GM19025 (cell line): Measurements from ENCODE around the gene TMEM183A.

Experiments
- ATAC-seq: cut with Tn5 transposase; IDR thresholded peaks from one replicate; pipeline ENCODE4 v1.9.1; 2021; ENCODE audit warnings: mild to moderate bottlenecking, low read depth, moderate library complexity; ENCODE audit not compliant: unreplicated experiment

Gene TMEM183A

DNA sequence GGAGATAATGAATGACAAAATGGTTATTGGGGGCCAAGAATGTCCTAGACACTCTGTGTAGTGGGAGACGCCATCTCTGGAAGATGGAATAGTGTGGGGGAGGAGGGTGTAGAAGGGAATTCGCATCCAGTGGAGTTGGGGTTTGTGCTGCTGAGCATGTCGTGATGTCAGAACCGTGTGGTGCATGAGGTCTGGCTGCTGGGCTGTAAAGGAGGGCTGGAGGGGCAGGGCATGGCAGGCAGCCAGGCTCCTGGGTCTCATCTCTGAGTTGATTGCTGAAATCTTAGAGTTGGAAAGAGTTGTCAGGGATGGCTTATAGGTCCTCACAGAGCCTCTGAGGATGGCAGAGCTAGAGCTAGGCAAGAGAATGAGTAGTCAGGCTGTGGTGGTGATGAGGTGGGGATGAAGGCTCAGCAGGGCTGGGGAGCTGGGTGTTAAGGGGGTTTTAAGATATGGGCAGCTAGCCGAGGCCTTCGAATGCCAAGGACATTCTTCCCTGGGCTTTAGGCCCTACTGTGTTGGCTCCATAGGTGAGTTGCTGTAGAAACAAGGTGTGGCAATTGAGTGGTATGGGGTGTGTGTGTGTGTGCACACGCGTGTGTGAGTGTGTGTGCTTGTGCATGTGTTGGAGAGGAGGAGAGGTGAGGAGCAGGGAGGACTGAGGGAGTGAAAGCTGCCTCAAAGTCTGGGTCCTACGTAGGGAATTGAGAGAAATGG, 21.1 kb downstream of the TMEM183A start:
- no peak for ATAC-seq

DNA sequence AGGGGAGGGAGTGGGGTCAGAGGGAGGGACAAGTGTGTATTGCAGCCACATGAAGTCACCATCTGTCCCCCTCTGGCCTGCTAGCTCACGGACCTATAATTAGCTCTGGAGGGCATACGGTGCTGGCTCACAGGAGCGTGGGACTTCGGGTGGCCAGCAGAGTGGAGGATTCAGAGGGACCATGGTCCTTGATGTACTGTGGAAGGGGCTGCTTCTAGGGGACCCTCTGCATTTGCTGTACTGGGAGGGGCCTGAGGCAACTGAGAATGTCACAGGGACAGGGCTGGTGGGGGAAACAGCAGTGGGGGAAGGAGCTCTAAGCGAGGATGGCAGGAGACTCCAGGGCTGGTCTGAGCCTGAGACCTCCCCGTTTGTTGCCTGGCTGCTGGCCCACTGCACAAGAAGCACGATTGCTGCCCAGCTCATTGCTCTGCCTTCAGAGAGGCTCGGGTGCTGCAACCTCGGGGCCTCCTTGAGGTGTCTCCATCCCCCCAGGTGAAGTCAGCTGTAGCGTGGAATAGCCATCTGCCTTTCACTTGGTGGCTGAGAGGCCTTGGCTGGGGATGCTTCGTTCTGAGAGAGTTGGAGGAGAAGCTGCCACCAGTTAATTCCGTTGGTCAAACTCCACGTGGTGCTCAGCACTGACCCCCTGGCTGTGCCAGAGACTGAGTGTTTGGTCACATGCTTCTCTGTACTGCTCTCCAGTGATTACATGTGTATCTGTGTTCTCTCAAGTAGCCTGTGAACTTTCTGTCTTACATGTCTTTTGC, 21.8 kb downstream of the TMEM183A start:
- no peak for ATAC-seq

DNA sequence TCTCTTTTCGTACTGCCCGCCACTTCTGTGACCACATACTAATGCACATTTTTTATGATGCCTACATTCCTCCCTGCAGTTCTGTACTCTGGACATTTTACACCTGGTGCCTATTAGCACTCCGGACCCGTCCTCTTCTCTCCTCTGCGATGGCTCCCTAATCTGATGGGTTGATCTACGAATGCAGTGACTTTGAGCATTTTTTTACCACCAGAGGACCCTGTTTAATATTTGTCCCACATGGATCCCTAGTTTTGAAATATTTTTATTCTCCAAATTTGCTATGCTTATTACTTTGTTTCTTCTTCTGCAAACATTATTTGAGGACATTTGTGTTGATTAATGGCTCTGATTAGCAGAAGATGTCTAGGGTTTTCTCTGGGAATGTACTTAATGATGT, 24.3 kb downstream of the TMEM183A start:
- no peak for ATAC-seq

DNA sequence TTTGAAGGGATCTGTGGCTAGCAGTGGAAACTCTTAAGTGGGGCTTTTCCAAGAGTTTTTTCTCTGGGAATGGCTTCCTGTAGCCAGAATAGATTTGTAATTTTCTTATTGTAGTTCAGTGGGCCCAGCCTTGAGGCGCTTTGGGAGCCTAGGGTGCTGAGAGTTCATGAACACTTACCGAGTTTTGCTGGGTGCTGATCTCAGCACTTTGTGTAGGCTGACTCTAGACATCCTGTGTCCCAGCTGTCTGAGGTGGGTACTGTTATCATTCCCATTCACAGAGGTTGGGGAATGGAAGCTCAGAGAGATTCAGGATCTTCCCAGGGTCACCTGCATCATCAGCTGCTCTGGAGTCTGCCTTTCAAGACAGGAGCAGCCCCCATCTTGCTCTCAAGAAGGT, 26.1 kb downstream of the TMEM183A start:
- ATAC-seq, result no peak

DNA sequence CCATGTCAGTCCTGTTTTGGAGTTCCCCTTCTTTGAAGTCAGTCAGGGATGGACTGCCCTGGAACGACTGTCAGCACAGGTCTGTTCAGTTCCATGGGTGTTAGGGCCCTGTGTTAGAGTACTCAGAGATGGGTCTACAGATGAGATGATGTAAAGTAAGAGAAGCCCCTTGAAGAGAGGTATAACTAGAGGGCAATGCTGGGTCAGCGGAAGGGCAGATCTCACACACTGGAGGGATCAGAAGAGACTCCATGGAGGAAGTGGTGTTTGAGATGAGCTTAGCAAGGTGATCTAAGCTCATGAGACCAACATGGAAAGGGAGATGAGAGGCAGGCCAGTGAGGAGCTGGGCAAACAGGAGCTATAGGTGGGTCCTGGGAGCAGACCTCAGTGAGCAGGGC, 26.7 kb downstream of the TMEM183A start:
- ATAC-seq, result no peak

DNA sequence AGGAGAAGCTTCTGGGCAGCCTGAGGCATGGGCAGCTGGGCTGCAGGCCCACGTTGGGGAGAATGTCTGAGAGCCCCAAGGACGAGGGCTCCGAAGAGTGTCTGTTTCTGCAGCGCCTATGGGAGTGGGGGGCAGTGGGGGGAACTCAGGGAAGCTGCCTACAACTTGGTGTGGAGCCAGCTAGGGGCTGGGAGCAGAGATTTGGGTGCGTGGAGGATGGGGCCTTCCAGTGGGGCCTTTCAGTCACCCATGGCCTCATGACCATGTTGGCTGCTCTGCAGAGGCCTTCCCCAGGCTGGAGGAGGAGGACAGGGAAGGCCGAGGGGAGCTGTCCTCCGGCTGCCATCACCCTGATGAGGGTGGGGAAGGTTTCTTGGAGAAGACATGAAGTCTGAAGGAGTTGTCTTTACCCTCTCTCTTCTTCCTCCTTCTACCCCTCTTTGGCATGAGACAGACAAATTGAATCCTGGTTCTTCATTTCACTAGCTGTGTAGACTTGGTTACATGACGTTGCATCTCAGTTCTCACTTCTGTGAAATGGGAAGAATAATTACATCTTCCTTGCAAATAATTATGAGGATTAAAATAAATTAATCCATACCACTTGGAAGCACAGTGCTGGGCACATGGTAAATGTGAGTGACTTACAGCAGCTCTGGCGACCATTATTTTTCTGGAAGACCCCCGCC, 27.4 kb downstream of the TMEM183A start:
- ATAC-seq, result no peak

DNA sequence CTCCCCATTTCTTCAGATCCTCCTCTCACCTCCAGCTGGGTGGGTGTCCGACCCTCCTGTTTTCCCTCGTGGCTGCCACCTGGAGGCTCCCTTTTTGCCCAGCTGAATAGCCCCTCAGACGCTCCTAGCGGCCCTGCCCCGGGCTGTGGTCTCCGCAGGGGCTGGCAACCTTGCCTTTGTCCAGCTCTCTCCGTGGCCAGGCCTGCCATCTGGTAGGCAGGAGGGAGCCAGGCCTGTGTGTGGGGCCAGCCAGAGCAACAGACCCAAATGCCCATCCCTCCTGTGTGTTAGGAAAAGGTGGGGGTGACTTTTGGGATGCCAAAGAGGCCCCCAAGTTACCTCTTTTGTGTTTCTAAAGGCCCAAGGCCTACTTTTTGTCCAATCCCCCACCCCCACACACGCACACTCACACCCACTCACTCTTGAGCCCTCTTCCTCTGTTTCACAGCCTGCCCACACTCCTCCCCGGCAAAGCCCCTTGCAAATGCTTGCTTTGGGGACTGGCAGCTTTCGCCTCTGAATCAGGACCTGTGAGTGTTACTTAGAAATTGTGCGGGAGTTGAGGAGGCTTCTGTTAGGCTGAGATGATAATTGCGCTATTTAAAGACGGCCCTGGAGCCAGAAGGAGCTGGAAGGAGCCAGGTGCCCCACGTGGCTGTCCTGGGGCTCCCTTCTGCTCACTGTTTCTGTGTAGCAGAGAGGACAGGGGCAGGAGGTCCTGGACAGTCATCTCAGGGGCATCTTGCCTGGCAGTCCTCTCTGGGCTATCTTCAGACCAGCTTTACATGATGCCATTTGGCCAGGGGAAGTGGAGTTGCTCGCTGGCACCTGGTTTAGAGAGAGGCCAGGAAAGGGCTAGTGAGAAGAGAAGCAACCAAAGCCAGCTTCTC, 28.2 kb downstream of the TMEM183A start:
- no peak for ATAC-seq

DNA sequence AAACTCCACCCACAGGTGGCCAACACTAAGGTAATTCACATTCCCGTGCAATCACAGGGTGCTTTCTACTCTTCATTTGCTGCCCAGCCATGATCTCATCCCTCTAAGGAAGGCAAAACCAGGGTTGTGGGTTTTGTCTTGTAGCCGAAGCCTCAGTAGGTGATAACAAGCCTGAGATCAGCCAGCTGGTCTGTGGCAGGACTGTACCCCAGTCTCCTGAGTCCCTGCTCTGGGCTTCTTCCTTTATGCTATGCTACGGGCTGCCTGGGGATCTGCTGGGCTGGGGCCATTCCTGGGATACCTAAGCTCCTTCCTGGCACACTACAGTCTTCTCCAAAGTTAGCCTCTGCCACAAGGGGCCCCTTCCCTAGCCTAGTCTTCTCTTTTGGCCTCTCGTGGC, 29.0 kb downstream of the TMEM183A start:
- ATAC-seq, result no peak

DNA sequence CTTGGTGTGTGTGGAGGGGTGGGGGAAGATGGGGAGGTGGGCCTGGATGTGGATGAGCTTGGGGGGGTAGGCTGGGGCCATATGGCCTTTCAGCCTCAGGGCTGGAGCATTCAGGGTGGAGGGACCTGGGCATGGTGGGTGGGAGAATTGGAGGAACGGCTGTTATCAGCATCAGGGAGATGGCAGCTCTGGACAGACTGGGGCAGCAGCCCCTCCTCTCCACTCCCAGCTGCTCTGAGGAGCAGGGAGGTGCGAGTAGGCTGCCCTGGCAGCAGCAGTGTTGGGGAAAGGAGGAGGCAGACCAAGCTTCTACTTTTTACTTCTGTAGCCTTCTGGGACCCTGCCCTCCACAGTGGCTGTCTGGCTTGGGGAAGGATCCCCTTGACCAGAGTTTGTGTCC, 29.4 kb downstream of the TMEM183A start:
- no peak for ATAC-seq

DNA sequence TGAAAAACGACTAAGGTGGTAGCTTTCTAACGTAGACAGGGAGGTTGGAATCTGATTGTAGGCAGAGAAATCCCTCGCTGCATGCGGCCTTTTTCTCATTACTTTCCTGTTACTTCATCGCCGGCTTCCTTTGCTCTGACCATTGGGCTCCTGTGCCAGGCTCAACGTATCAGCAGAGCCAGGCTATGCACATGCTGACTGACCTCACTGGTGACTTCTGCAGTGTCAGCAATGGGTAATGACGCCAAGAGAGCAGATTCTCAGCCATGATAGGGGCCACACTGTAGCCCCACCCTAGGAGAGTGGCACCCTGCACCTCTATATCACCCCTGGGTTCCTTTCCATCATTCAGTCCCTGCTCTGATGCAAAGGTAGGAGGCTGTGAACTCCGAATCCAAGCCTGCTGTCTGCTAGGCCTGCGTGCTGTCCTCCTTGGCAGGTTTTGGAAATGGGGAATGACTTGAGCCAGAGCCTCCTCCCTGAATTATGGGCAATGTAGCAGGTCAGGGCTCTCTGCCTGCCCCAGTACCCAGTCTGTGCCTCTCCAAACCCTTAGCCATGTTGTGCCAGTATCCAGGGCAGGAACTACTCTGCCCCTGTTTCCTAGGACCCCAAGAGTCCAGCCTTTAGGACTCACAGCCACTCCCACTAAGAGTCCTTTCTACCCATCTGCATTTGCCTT, 30.5 kb downstream of the TMEM183A start:
- no peak for ATAC-seq

DNA sequence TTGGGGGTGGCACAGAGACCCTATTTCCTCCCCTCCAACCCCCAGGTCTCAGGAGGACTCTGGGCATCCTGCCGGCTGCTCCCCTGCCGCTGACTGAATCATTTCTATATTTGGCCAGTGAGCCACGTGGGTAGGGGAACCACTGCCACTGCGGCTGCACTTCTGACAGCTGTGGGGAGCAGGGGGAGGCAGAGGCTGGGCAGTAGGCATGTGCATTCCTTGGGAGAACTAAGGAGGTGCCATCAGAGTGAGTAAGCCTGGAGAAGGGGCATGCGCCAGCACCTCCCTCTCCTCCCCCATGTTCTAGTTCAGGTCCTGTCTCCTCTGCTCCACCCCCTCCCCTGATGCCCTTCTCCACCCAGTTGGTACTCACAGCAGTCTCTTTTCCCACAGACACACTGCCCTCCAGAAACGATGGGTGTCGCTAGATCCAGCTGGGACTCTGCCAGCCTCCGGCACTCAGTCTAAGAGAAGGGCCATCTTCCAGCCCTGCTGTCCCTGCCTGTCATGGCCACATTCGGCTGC, 31.1 kb downstream of the TMEM183A start:
- peak; percentile 68 for ATAC-seq

DNA sequence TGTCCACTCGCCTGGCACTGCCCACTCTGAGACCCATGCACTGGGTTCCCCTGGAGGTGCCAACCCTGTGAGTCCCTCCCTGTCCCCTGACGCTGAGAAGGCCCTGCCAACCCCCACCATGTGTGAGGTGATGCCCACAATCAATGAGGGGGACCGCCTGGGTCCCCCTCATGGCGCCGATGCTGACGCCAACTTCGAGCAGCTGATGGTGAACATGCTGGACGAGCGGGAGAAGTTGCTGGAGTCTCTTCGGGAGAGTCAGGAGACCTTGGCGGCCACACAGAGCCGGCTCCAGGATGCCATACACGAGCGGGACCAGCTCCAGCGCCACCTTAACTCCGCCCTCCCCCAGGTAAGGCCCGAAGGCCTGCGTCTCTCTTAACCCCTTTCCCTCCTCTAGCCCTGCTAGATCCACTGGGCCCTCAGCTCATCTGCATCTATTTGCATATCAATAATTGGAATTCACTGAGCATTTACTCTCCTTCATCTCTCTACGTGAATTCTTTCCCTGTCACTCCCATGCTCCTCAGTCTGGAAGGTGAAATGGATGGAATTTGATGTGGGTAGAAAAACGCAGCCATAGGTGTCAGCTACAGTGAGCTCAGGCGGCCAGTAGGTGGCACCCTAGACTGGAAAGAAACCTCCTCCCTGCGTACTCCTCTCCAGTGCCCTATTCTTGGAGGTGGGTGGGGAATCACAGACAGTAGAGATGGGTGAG, 31.9 kb downstream of the TMEM183A start:
- peak; percentile 49 for ATAC-seq

DNA sequence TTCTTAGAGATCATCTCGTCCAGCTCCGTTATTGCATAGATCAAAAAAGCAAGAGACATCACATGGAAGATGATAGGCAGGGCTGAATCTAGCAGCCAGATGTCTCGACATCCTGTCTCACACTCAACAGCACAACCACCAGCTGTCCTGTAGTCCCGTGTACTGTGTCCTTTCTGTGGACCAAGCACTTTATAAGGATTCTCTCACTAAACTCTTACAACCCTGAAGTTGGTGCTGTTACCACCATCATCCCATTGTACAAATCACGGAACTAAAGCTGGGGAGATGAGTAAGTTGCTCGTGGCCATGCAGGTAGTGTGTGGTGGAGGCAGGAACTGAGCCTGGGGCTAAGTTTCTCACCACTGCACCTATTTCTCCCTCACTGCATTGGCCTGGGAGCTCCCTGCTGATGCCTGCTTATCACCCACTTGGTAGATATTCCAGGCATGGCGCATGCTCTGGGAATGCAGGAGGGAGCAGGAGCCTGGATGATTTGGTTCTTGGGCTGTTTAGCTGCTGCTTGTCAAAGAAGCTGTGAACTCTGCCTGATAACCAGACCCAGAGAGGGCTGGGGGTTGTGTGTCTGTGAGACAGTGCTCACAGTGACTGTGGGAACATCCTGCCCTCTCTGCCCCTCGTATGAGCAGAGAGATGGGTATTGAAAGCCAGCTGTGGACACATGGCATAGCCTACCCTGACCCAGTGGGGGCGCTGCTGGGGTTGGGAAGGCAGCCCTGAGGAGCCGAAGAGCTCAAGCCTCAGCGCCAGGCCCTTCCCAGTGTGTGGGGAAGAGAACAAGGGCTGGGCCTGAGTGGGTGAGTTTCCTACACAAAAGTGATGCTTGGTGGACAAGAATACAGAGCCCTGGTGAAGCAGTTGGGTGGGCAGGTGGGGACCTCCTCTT, 32.7 kb downstream of the TMEM183A start:
- peak; percentile 10 for ATAC-seq

DNA sequence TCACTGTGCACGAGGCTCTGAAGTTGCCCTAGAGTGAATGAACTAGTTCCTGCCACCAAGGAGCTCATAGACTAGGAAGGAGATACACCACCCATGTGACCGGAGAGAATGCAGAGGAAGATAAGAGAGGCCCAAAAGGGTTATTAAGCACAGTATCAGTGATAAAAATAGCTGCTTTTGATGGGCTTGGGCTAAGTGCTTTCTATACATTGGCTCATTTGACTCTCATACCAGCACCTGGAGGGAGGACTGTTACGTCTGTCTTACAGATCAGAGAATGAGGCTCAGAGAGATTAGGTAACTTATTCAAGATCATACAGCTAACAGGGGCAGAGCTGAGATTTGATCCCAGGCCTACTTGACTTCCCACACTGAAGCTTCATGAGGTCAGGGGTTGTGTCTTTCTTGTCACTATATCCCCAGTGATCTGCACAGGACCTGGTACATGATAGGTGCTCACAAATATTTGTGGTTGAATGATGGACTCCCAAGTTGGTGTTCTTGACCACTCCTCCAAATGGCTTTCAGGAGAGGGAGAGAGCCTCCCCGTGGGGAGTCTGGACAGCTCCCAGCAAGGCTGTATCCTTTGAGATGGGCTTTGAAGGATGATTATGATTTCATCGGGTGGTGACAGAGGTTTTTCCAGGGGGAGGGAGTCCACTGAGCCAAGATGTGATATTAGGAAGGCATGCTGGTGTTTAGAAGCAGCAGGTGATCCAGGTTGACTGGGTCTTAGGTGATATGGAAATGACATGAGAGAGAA, 33.5 kb downstream of the TMEM183A start:
- no peak for ATAC-seq

DNA sequence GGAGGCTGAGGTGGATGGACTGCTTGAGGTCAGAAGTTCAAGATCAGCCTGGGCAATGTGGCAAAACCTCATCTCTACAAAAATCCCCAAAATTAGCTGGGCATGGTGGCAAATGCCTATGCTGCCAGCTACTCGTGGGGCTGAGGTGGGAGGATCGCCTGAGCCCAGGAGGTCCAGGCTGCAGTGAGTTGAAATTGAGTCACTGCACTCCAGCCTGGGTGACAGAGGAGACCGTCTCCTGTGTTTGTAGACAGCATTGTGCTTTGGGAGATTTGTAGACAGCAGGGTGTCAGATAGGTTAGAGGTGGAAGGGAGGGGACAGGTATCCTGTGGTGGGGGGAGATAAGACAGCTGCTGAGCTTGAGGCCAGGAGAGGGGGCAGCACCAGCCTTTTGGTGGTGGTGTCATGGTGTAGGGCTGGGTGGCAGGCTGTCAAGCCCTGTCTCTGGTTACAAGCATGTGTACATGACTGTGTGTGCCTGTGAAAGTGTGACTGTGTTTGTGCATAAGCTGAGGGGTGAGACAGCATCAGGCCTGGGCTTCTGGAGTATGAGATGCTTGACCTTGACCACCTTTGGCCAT, 34.3 kb downstream of the TMEM183A start:
- ATAC-seq, result no peak

DNA sequence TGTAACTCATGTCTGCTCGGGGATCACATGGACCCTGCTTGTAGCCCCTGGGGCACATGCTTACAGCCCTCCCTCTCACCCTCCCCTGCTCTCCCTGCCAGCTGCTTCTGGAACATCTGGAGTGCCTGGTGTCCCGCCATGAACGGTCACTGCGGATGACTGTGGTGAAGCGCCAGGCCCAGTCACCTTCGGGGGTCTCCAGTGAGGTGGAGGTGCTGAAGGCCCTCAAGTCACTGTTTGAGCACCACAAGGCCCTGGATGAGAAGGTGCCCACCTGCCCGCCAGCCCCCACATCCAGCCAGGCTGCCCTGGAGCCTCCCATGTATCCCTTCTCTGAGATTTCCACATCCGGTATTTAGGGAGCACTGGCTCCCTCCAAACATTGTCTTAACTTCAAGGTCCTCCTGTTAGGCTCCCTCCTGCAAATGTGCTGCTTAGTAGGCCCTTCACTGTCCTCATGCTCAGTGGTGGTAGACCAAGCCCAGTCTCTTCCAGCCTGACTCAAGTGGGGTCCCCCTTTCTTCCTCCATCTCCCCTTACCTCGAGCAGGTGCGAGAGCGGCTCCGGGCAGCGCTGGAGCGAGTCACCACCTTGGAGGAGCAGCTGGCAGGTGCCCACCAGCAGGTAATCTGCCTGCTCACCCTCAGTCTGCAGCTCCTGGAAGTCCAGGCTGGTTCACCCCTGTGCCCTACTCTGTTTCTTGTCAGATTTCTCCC, 36.8 kb downstream of the TMEM183A start:
- no peak for ATAC-seq
